Left kidney (tissue), 2 donors: ENCODE results near the gene ASCL2. TPM values are rescaled to one million over a fixed set of nuclear protein-coding genes. Genes with fewer than 3 reads are reported as not detected.

Experiments
- DNase-seq: peaks from one replicate; pipeline ENCODE4 v3.0.0-alpha.2; 2013
- polyA plus RNA-seq: library from polyadenylated mRNA; unstranded; fragments of 120-200 nt; gene quantifications from one replicate; pipeline ENCODE4 v1.2.1, GENCODE V29; 2013; ENCODE audit not compliant: insufficient read length

Gene ASCL2
- polyA plus RNA-seq, 1 donor, result 1.7 TPM

GRCh38 chr11:2233693-2234455 lies 36.5 kb downstream of the ASCL2 start:
- DNase-seq, result no peak

- no peak for DNase-seq
Observed at GRCh38 chr11:2229713-2230297, 40.6 kb downstream of the ASCL2 start.

GRCh38 chr11:2224254-2224653 lies 46.1 kb downstream of the ASCL2 start:
- DNase-seq, result no peak

- DNase-seq, result no peak
Observed at GRCh38 chr11:2223153-2223794, 47.1 kb downstream of the ASCL2 start.

- no peak for DNase-seq
Observed at GRCh38 chr11:2222451-2222850, 47.9 kb downstream of the ASCL2 start.

GRCh38 chr11:2221591-2221990 lies 48.8 kb downstream of the ASCL2 start:
- DNase-seq, result no peak

- DNase-seq, result no peak
Observed at GRCh38 chr11:2221024-2221423, 49.4 kb downstream of the ASCL2 start.

- no peak for DNase-seq
Observed at GRCh38 chr11:2220173-2220771, 50.1 kb downstream of the ASCL2 start.

GRCh38 chr11:2219318-2220017 lies 50.9 kb downstream of the ASCL2 start:
- no peak for DNase-seq

Other genes starting within 250 kb of the ASCL2 start
- 738 TPM for gene IGF2, start 131.2 kb downstream of the ASCL2 start, polyA plus RNA-seq
- gene INS, start 109.4 kb downstream of the ASCL2 start, polyA plus RNA-seq, result not detected
- gene TH, start 98.8 kb downstream of the ASCL2 start, polyA plus RNA-seq, result 1.6 TPM
- gene C11orf21, start 31.3 kb upstream of the ASCL2 start, polyA plus RNA-seq, result 0.43 TPM
- 1.9 TPM for gene TSPAN32, start 31.4 kb upstream of the ASCL2 start, polyA plus RNA-seq
- 485 TPM for gene CD81, start 106.7 kb upstream of the ASCL2 start, polyA plus RNA-seq
- 30.6 TPM for gene TSSC4, start 130.2 kb upstream of the ASCL2 start, polyA plus RNA-seq
- gene TRPM5, start 173.9 kb upstream of the ASCL2 start, polyA plus RNA-seq, result 2.9 TPM
- gene KCNQ1, start 174.4 kb upstream of the ASCL2 start, polyA plus RNA-seq, result 9.1 TPM